ENCODE results near the gene C2orf80. TPM values are rescaled to one million over a fixed set of nuclear protein-coding genes. Genes with fewer than 3 reads are reported as not detected.
"Not testable (repeated sequence)": the region's sequence is repeated elsewhere in the genome, so short reads cannot be mapped to it uniquely, and the experiment has no call there.

C2orf80 gene
- total and polyA plus RNA-seq, 2 donors (not counting 1 experiment from before 2014, with no cell fraction given): not detected

GRCh38 chr2:208142240-208142924 lies 47.4 kb downstream of the C2orf80 start:
- ATAC-seq (ENCODE audit: low read depth): no peak
- POLR2A ChIA-PET: interaction anchor here (0.6 kb wide), 1 partner anchor 219 kb away, joined by 3 read pairs; no protein-coding TSS in a partner anchor
- no peaks in the 10 kb centered on the region for H3K36me3 ChIP-seq (replicated peaks in 1 of 2; ENCODE audit: control extremely low read depth in 1 of 2, control insufficient read depth in 1 of 2, extremely low read depth in 1 of 2, insufficient read depth in 2 of 2, low read length in 1 of 2)
- intact Hi-C loops (cut with micrococcal nuclease): no loop called here
- DNase-seq: no peak
- no peaks in the 10 kb centered on the region for H3K4me1 ChIP-seq (ENCODE audit: control insufficient read depth in 2 of 2, insufficient read depth in 2 of 2, low read length in 2 of 2)
- H3K4me2 ChIP-seq (replicated peaks; ENCODE audit: low read depth, low read length, poor library complexity, severe bottlenecking): no peak overlapping the region
- H3K9me3 ChIP-seq (ENCODE audit: control extremely low read depth in 1 of 3, control insufficient read depth in 2 of 3, insufficient read depth in 1 of 3, low read length in 2 of 3): peaks cover 0 to 14% (median 0%) of the 10 kb centered on the region in 3 donors
- H3K27ac ChIP-seq (ENCODE audit: low read length in 2 of 2): no peak overlapping the region
- Mint-ChIP-seq H3K4me1 (no peaks in the 10 kb centered on the region), H3K27me3 (peaks cover 10% of the 10 kb centered on the region), H3K9me3 (ENCODE audit: insufficient read depth) (peaks cover 7% of the 10 kb centered on the region), H3K4me3 (no peak overlapping the region), H3K27ac (no peak overlapping the region)
- no peak overlapping the region for H2AFZ ChIP-seq (ENCODE audit: insufficient read depth, low read depth, low read length, poor library complexity, severe bottlenecking)
- no peak overlapping the region for H3K9ac ChIP-seq (ENCODE audit: low read length)
- WGBS (ENCODE audit: insufficient coverage): 86% methylated on average over 2 of the region's 8 CpGs
- no peak overlapping the region for H3K4me3 ChIP-seq (ENCODE audit: control extremely low read depth in 1 of 5, extremely low read depth in 1 of 5, insufficient read depth in 1 of 5, low read depth in 2 of 5, low read length in 4 of 5)
- TF ChIP-seq CTCF (IDR thresholded peaks at IDR 0.05) (no peak), EZH2 (IDR thresholded peaks at IDR 0.05; ENCODE audit: borderline replicate concordance, insufficient read depth, low read depth, low read length, poor library complexity, severe bottlenecking) (no peak)
- H3K27me3 ChIP-seq (replicated peaks in 1 of 4; ENCODE audit: control extremely low read depth in 1 of 4, control insufficient read depth in 3 of 4, insufficient read depth in 4 of 4, low read length in 3 of 4): no peaks in the 10 kb centered on the region
- no peaks in the 10 kb centered on the region for H3K79me2 ChIP-seq (ENCODE audit: control insufficient read depth, insufficient read depth, low read length)
- CTCF ChIA-PET: no interaction called here
- no peaks in the 10 kb centered on the region for H4K20me1 ChIP-seq (ENCODE audit: control insufficient read depth, insufficient read depth, low read length, poor library complexity, severe bottlenecking)

GRCh38 chr2:208139447-208139846 lies 50.4 kb downstream of the C2orf80 start:
- H3K27ac ChIP-seq (ENCODE audit: low read length in 2 of 2): no peak overlapping the region
- Mint-ChIP-seq H3K9me3 (ENCODE audit: insufficient read depth) (peaks cover 7% of the 10 kb centered on the region), H3K27me3 (no peaks in the 10 kb centered on the region), H3K27ac (no peak overlapping the region), H3K4me3 (no peak overlapping the region), H3K4me1 (no peaks in the 10 kb centered on the region)
- no peaks in the 10 kb centered on the region for H3K79me2 ChIP-seq (ENCODE audit: control insufficient read depth, insufficient read depth, low read length)
- H3K4me1 ChIP-seq (ENCODE audit: control insufficient read depth in 2 of 2, insufficient read depth in 2 of 2, low read length in 2 of 2): no peaks in the 10 kb centered on the region
- H3K27me3 ChIP-seq (replicated peaks in 1 of 4; ENCODE audit: control extremely low read depth in 1 of 4, control insufficient read depth in 3 of 4, insufficient read depth in 4 of 4, low read length in 3 of 4): no peaks in the 10 kb centered on the region
- H2AFZ ChIP-seq (ENCODE audit: insufficient read depth, low read depth, low read length, poor library complexity, severe bottlenecking): no peak overlapping the region
- H3K36me3 ChIP-seq (replicated peaks in 1 of 2; ENCODE audit: control extremely low read depth in 1 of 2, control insufficient read depth in 1 of 2, extremely low read depth in 1 of 2, insufficient read depth in 2 of 2, low read length in 1 of 2): no peaks in the 10 kb centered on the region
- POLR2A ChIA-PET: no interaction called here
- ATAC-seq (ENCODE audit: low read depth) (no peak), DNase-seq (no peak)
- no peaks in the 10 kb centered on the region for H4K20me1 ChIP-seq (ENCODE audit: control insufficient read depth, insufficient read depth, low read length, poor library complexity, severe bottlenecking)
- WGBS (ENCODE audit: insufficient coverage): 92% methylated on average over 18 of the region's 18 CpGs
- no peak overlapping the region for H3K4me2 ChIP-seq (replicated peaks; ENCODE audit: low read depth, low read length, poor library complexity, severe bottlenecking)
- H3K9me3 ChIP-seq (ENCODE audit: control extremely low read depth in 1 of 3, control insufficient read depth in 2 of 3, insufficient read depth in 1 of 3, low read length in 2 of 3): peaks cover 0 to 14% (median 0%) of the 10 kb centered on the region in 3 donors
- TF ChIP-seq EZH2 (IDR thresholded peaks at IDR 0.05; ENCODE audit: borderline replicate concordance, insufficient read depth, low read depth, low read length, poor library complexity, severe bottlenecking): no peak
- TF ChIP-seq CTCF (IDR thresholded peaks at IDR 0.05): no peak
- H3K4me3 ChIP-seq (ENCODE audit: control extremely low read depth in 1 of 5, extremely low read depth in 1 of 5, insufficient read depth in 1 of 5, low read depth in 2 of 5, low read length in 4 of 5): no peak overlapping the region
- intact Hi-C loops (cut with micrococcal nuclease): no loop called here
- CTCF ChIA-PET: no interaction called here
- H3K9ac ChIP-seq (ENCODE audit: low read length): no peak overlapping the region

GRCh38 chr2:208138334-208138733 lies 51.5 kb downstream of the C2orf80 start:
- H3K9ac ChIP-seq (ENCODE audit: low read length); H3K4me2 ChIP-seq (replicated peaks; ENCODE audit: low read depth, low read length, poor library complexity, severe bottlenecking); CTCF ChIA-PET; H3K27me3 Mint-ChIP-seq; ATAC-seq (ENCODE audit: low read depth); H3K4me3 Mint-ChIP-seq; POLR2A ChIA-PET; H3K27ac Mint-ChIP-seq; intact Hi-C loops (cut with micrococcal nuclease); DNase-seq; H3K36me3 ChIP-seq (replicated peaks in 1 of 2; ENCODE audit: control extremely low read depth in 1 of 2, control insufficient read depth in 1 of 2, extremely low read depth in 1 of 2, insufficient read depth in 2 of 2, low read length in 1 of 2); H3K27me3 ChIP-seq (replicated peaks in 1 of 4; ENCODE audit: control extremely low read depth in 1 of 4, control insufficient read depth in 3 of 4, insufficient read depth in 4 of 4, low read length in 3 of 4); H3K79me2 ChIP-seq (ENCODE audit: control insufficient read depth, insufficient read depth, low read length); H3K9me3 Mint-ChIP-seq (ENCODE audit: insufficient read depth); H3K4me1 ChIP-seq (ENCODE audit: control insufficient read depth in 2 of 2, insufficient read depth in 2 of 2, low read length in 2 of 2); H3K27ac ChIP-seq (ENCODE audit: low read length in 2 of 2); H3K4me1 Mint-ChIP-seq; H4K20me1 ChIP-seq (ENCODE audit: control insufficient read depth, insufficient read depth, low read length, poor library complexity, severe bottlenecking); H3K4me3 ChIP-seq (ENCODE audit: control extremely low read depth in 1 of 5, extremely low read depth in 1 of 5, insufficient read depth in 1 of 5, low read depth in 2 of 5, low read length in 4 of 5); H2AFZ ChIP-seq (ENCODE audit: insufficient read depth, low read depth, low read length, poor library complexity, severe bottlenecking): not testable (repeated sequence)
- 100% methylated on average over 1 of the region's 7 CpGs for WGBS (ENCODE audit: insufficient coverage)
- H3K9me3 ChIP-seq (ENCODE audit: control extremely low read depth in 1 of 3, control insufficient read depth in 2 of 3, insufficient read depth in 1 of 3, low read length in 2 of 3): peaks cover 0 to 14% (median 0%) of the 10 kb centered on the region in 3 donors

Data from B cell (primary cell).